H9 (cell line): Measurements from ENCODE around the gene SERPINA10. TPM values are rescaled to one million over a fixed set of nuclear protein-coding genes. Genes with fewer than 3 reads are reported as not detected.

Experiments
- DNase-seq: peaks from one replicate; pipeline ENCODE4 v3.0.0-alpha.2; 2017
- H2AFZ ChIP-seq: one replicate; pipeline ENCODE4 v1.6.1; 2013; ENCODE audit warnings: mild to moderate bottlenecking, low read length, control low read depth, moderate library complexity
- H2AK5ac ChIP-seq: 2 replicates; pipeline ENCODE4 v1.6.1; 2013; ENCODE audit warnings: low read length, control low read depth, mixed read lengths; ENCODE audit not compliant: insufficient read length
- H2BK120ac ChIP-seq: one replicate; pipeline ENCODE4 v1.6.1; 2013; ENCODE audit warnings: low read depth, mild to moderate bottlenecking, low read length, control low read depth, inconsistent platforms; ENCODE audit not compliant: poor library complexity, severe bottlenecking
- H2BK12ac ChIP-seq: 2 replicates; pipeline ENCODE4 v1.6.1; 2013; ENCODE audit warnings: low read length, control low read depth, mixed read lengths, low read depth; ENCODE audit not compliant: insufficient read length
- H2BK15ac ChIP-seq: 2 replicates; pipeline ENCODE4 v1.6.1; 2013; ENCODE audit warnings: low read depth, low read length, control low read depth
- H2BK20ac ChIP-seq: one replicate; pipeline ENCODE4 v1.6.1; 2013; ENCODE audit warnings: low read depth, mild to moderate bottlenecking, low read length, control low read depth, inconsistent platforms; ENCODE audit not compliant: poor library complexity, severe bottlenecking
- H2BK5ac ChIP-seq: 2 replicates; pipeline ENCODE4 v1.6.1; 2013; ENCODE audit warnings: low read length, control low read depth, mixed read lengths; ENCODE audit not compliant: insufficient read length
- H3K14ac ChIP-seq: 2 replicates; pipeline ENCODE4 v1.6.1; 2013; ENCODE audit warnings: low read length, control low read depth; ENCODE audit not compliant: insufficient read depth
- H3K18ac ChIP-seq: 2 replicates; pipeline ENCODE4 v1.6.1; 2013; ENCODE audit warnings: low read depth, mild to moderate bottlenecking, mixed read lengths, low read length, control low read depth; ENCODE audit not compliant: insufficient read length
- H3K23ac ChIP-seq: 2 replicates; pipeline ENCODE4 v1.6.1; 2013; ENCODE audit warnings: low read length, control low read depth, mixed read lengths, low read depth; ENCODE audit not compliant: insufficient read length
- H3K23me2 ChIP-seq: 2 replicates; pipeline ENCODE4 v1.6.1; 2013; ENCODE audit warnings: low read depth, mild to moderate bottlenecking, mixed read lengths, low read length, control low read depth; ENCODE audit not compliant: insufficient read length, poor library complexity, severe bottlenecking
- H3K27ac ChIP-seq: 2 replicates; pipeline ENCODE4 v1.5.1; 2013; ENCODE audit warnings: low read length, control low read depth, mixed read lengths, low read depth; ENCODE audit not compliant: insufficient read length
- H3K27me3 ChIP-seq: 2 replicates; pipeline ENCODE4 v1.6.1; 2013; ENCODE audit warnings: low read length, control low read depth, inconsistent platforms; ENCODE audit not compliant: insufficient read depth
- H3K4ac ChIP-seq: 2 replicates; pipeline ENCODE4 v1.6.1; 2013; ENCODE audit warnings: low read depth, mild to moderate bottlenecking, control low read depth, inconsistent platforms, low read length, moderate library complexity
- H3K4me1 ChIP-seq: 2 replicates; pipeline ENCODE4 v1.6.1; 2013; ENCODE audit warnings: low read length, control low read depth, inconsistent platforms; ENCODE audit not compliant: insufficient read depth
- H3K4me2 ChIP-seq: 2 replicates; pipeline ENCODE4 v1.6.1; 2013; ENCODE audit warnings: low read length, control low read depth, mixed read lengths; ENCODE audit not compliant: insufficient read length, insufficient read depth
- H3K56ac ChIP-seq: 2 replicates; pipeline ENCODE4 v1.6.1; 2013; ENCODE audit warnings: low read depth, mild to moderate bottlenecking, mixed read lengths, low read length, control low read depth; ENCODE audit not compliant: insufficient read length
- H3K79me1 ChIP-seq: 2 replicates; pipeline ENCODE4 v1.6.1; 2013; ENCODE audit warnings: low read depth, mild to moderate bottlenecking, moderate library complexity, low read length, control low read depth, inconsistent platforms; ENCODE audit not compliant: insufficient read depth, poor library complexity, severe bottlenecking
- H3K79me2 ChIP-seq: 2 replicates; pipeline ENCODE4 v1.6.1; 2013; ENCODE audit warnings: low read length, control low read depth, inconsistent platforms; ENCODE audit not compliant: insufficient read depth
- H3K9ac ChIP-seq: 2 replicates; pipeline ENCODE4 v1.6.1; 2013; ENCODE audit warnings: low read length, control low read depth, mixed read lengths; ENCODE audit not compliant: insufficient read length; ENCODE audit errors: extremely low read depth
- H3K9me3 ChIP-seq: one replicate; pipeline ENCODE4 v1.6.1; 2013; ENCODE audit warnings: low read depth, low read length, inconsistent platforms; ENCODE audit not compliant: control insufficient read depth
- H3T11ph ChIP-seq: one replicate; pipeline ENCODE4 v1.6.1; 2013; ENCODE audit warnings: mild to moderate bottlenecking, low read length, control low read depth, inconsistent platforms
- H4K20me1 ChIP-seq: one replicate; pipeline ENCODE4 v1.6.1; 2013; ENCODE audit not compliant: control insufficient read depth, insufficient read length, insufficient read depth
- H4K5ac ChIP-seq: 2 replicates; pipeline ENCODE4 v1.6.1; 2013; ENCODE audit warnings: low read depth, mild to moderate bottlenecking, mixed read lengths, low read length, control low read depth; ENCODE audit not compliant: insufficient read length
- H4K8ac ChIP-seq: replicated peaks from 2 replicates; pipeline ENCODE4 v1.6.1; 2013; ENCODE audit warnings: low read length, control low read depth, mixed read lengths, low read depth; ENCODE audit not compliant: insufficient read length
- H4K91ac ChIP-seq: 2 replicates; pipeline ENCODE4 v1.6.1; 2013; ENCODE audit warnings: low read depth, mild to moderate bottlenecking, moderate library complexity, mixed read lengths, low read length, control low read depth; ENCODE audit not compliant: insufficient read length
- H3K27ac Mint-ChIP-seq, 3 experiments: 2 replicates in 2 of 3; 3 replicates in 1 of 3; pipeline ENCODE4 v1.8.0; 2020 to 2021; ENCODE audit warnings: mixed read lengths in 3 of 3, mild to moderate bottlenecking in 1 of 3, moderate library complexity in 1 of 3
- H3K27me3 Mint-ChIP-seq: 2 replicates; pipeline ENCODE4 v1.8.0; 2021; ENCODE audit warnings: low read depth, mild to moderate bottlenecking, moderate library complexity, mixed read lengths
- H3K36me3 Mint-ChIP-seq, 3 experiments: 2 replicates in 2 of 3; 3 replicates in 1 of 3; pipeline ENCODE4 v1.8.0; 2020 to 2021; ENCODE audit warnings: low read depth in 3 of 3, mixed read lengths in 3 of 3; ENCODE audit not compliant: insufficient read depth in 1 of 3
- H3K4me1 Mint-ChIP-seq, 2 experiments: 2 replicates each; pipeline ENCODE4 v1.8.0; 2020; ENCODE audit warnings: mixed read lengths in 2 of 2
- H3K4me3 Mint-ChIP-seq, 2 experiments: 2 replicates in 1 of 2; 3 replicates in 1 of 2; pipeline ENCODE4 v1.8.0; 2020 to 2021; ENCODE audit warnings: mild to moderate bottlenecking in 2 of 2, mixed read lengths in 2 of 2, moderate library complexity in 1 of 2
- H3K9me3 Mint-ChIP-seq, 2 experiments: 2 replicates in 1 of 2; 3 replicates in 1 of 2; pipeline ENCODE4 v1.8.0; 2020; ENCODE audit warnings: mild to moderate bottlenecking in 2 of 2, mixed read lengths in 2 of 2, moderate library complexity in 1 of 2
- CTCF ChIP-seq: fragments of 200-600 bp; sonication (generic); conservative IDR thresholded peaks from 3 replicates; pipeline ENCODE4 v1.8.0; 2021; ENCODE audit warnings: antibody characterized with exemption, mild to moderate bottlenecking
- WGBS: extraction: QIAGEN DNeasy Blood & Tissue Kit; methylation state at CpG from one replicate; pipeline ENCODE4 v1.1.7; 2013; ENCODE audit warnings: missing lambda C conversion rate, low lambda C conversion rate, mixed read lengths; ENCODE audit not compliant: insufficient read length; ENCODE audit errors: extremely low coverage; 5-methylcytosine and 5-hydroxymethylcytosine counted together
- total RNA-seq: library from RNA; stranded (reverse); gene quantifications from 2 replicates; pipeline ENCODE4 v1.2.1, GENCODE V29; 2021

Gene SERPINA10
- total RNA-seq, 1 experiment from 2014 or later: not detected

- no peak overlapping the region for H3K56ac ChIP-seq
- H3K4me1 ChIP-seq: no peaks in the 10 kb centered on the region
- no peaks in the 10 kb centered on the region for H3K27me3 ChIP-seq
- H3K4me1 Mint-ChIP-seq: no peaks in the 10 kb centered on the region
- no peak overlapping the region for H3T11ph ChIP-seq
- no peak for TF ChIP-seq CTCF
- no peak overlapping the region for H3K18ac ChIP-seq
- H3K14ac ChIP-seq: no peak overlapping the region
- no peak overlapping the region for H3K4me3 Mint-ChIP-seq
- no peak overlapping the region for H2BK20ac ChIP-seq
- H3K36me3 Mint-ChIP-seq: no peaks in the 10 kb centered on the region
- DNase-seq: no peak
- H3K4me2 ChIP-seq: no peak overlapping the region
- H2BK12ac ChIP-seq: no peak overlapping the region
- no peak overlapping the region for H3K4ac ChIP-seq
- no peaks in the 10 kb centered on the region for H3K23me2 ChIP-seq
- H2BK15ac ChIP-seq: no peak overlapping the region
- H3K79me1 ChIP-seq: no peaks in the 10 kb centered on the region
- H3K27ac Mint-ChIP-seq: no peak overlapping the region
- no peak overlapping the region for H4K91ac ChIP-seq
- no peak overlapping the region for H3K27ac ChIP-seq
- peaks cover 12% of the 10 kb centered on the region for H3K27me3 Mint-ChIP-seq
- H3K79me2 ChIP-seq: no peaks in the 10 kb centered on the region
- no peak overlapping the region for H4K8ac ChIP-seq
- H2BK5ac ChIP-seq: no peak overlapping the region
- no peaks in the 10 kb centered on the region for H4K20me1 ChIP-seq
- no peak overlapping the region for H4K5ac ChIP-seq
- H2BK120ac ChIP-seq: no peak overlapping the region
- H2AFZ ChIP-seq: no peak overlapping the region
- H3K23ac ChIP-seq: no peak overlapping the region
- no peak overlapping the region for H3K9ac ChIP-seq
- no peak overlapping the region for H2AK5ac ChIP-seq
- WGBS: no CpG with 5 or more reads among the region's 2 CpGs
- H3K9me3 ChIP-seq: no peaks in the 10 kb centered on the region
- H3K9me3 Mint-ChIP-seq: no peaks in the 10 kb centered on the region; a peak in 1 of 5 replicates
Observed at GRCh38 chr14:94338023-94338422, 45.0 kb upstream of the SERPINA10 start.
